CD4-positive, alpha-beta T cell treated with Interferon gamma for 1 hour (primary cell): ENCODE data around the gene EED.
"Not testable (repeated sequence)": the region's sequence is repeated elsewhere in the genome, so short reads cannot be mapped to it uniquely, and the experiment has no call there.

Source experiments
- DNase-seq: peaks from one replicate; pipeline ENCODE4 v3.0.0-alpha.2; 2020

EED gene

DNA sequence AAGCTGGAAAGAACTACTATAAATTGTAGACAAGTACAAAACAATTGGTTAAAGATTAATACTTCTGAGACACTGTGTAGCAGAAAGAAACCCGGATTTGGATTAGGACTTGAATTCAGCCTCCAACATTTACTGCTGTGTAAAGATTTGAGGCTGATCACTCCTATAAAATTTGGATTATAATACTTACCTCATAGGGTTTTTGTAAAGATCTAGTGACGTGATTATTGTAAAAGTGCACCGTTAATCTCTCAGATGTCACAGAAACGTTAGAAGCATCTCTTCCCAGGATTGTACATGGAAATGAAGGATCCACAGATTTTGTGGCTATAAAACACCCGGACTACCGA is 57.2 kb downstream of the EED start:
- no peak for DNase-seq

GRCh38 chr11:86302092-86302793 is 57.7 kb downstream of the EED start, which contains the start of gene HIKESHI:
Gene HIKESHI, plus strand, starts transcription at chr11:86302240. Its CDS starts 209 bp downstream, at chr11:86302449.
- DNase-seq = peak; percentile 89

- DNase-seq = no peak
Observed at GRCh38 chr11:86303257-86303656, 58.7 kb downstream of the EED start.

DNA sequence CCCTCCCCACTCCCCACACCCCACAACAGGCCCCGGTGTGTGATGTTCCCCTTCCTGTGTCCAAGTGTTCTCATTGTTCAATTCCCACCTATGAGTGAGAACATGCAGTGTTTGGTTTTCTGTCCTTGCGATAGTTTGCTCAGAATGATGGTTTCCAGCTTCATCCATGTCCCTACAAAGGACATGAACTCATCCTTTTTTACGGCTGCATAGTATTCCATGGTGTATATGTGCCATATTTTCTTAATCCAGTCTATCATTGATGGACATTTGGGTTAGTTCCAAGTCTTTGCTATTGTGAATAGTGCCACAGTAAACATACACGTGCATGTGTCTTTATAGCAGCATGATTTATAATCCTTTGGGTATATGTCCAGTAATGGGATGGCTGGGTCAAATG is 64.2 kb downstream of the EED start:
- not testable (repeated sequence) for DNase-seq

- DNase-seq = no peak
Observed at GRCh38 chr11:86313793-86314192, 69.2 kb downstream of the EED start.

- no peak for DNase-seq
Observed at GRCh38 chr11:86314636-86315035, 70.1 kb downstream of the EED start.
